GM12864 (cell line): ENCODE results near the gene SUSD4.

ENCODE experiments used
- DNase-seq: peaks from one replicate; pipeline ENCODE4 v3.0.0-alpha.2; 2011; ENCODE audit warnings: low read depth
- H3K4me3 ChIP-seq: 2 replicates; pipeline ENCODE4 v1.5.1; 2011; ENCODE audit warnings: mild to moderate bottlenecking, low read depth, low read length, control low read depth
- TF ChIP-seq, protein P1 (sequence below): IDR thresholded peaks from 2 replicates; pipeline ENCODE4 v1.5.1; 2011; ENCODE audit warnings: low read depth, mild to moderate bottlenecking, moderate library complexity, low read length, control low read depth, inconsistent platforms; ENCODE audit errors: missing control alignments

SUSD4 gene

DNA sequence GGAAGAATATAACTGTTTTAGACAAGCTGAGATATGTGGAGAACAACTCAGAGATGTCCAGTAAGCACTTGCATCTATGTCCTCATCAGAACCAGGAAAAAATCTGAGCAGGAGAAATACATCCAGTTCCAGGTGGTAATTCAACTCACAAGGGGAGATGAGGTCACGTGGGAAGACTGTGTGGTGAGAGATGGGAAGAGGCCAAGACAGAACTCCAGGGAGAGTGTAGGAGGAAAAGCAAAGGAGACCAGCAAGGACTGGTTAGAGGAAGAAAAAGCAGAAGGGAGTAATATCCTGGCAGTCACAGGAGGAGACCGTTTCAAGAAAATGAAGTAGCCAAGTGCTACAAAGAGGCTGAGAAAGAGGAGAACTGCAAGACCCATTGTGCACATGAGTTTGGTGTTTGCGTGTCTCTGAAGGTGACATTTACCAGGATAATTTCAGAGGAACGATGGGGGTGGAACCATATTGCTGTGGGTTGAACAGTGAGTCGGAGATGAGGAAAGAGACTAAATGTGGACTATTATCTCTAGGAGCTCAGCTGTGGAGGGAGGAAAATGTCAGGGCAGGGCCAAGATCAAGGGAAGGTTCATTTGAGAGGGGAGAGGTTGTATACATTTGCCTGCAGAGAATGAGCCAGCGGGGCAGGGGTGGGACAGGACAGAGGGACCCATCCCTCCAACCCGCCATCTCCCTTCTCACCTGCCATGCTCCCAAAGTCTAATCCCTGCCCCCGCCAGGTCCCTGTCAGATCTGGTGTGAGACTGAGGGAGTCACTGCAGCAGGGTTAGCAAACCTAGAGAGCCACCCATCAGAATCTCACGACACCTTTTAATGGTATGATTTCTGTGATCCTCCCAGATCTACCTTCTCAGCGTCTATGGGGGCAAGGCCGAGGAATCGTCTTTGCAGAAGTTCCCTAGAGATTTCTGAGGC lies 24.9 kb downstream of the SUSD4 start:
- TF ChIP-seq, protein P1, sequence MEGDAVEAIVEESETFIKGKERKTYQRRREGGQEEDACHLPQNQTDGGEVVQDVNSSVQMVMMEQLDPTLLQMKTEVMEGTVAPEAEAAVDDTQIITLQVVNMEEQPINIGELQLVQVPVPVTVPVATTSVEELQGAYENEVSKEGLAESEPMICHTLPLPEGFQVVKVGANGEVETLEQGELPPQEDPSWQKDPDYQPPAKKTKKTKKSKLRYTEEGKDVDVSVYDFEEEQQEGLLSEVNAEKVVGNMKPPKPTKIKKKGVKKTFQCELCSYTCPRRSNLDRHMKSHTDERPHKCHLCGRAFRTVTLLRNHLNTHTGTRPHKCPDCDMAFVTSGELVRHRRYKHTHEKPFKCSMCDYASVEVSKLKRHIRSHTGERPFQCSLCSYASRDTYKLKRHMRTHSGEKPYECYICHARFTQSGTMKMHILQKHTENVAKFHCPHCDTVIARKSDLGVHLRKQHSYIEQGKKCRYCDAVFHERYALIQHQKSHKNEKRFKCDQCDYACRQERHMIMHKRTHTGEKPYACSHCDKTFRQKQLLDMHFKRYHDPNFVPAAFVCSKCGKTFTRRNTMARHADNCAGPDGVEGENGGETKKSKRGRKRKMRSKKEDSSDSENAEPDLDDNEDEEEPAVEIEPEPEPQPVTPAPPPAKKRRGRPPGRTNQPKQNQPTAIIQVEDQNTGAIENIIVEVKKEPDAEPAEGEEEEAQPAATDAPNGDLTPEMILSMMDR, result no peak
- no peak for DNase-seq
- H3K4me3 ChIP-seq, result no peak overlapping the region

DNA sequence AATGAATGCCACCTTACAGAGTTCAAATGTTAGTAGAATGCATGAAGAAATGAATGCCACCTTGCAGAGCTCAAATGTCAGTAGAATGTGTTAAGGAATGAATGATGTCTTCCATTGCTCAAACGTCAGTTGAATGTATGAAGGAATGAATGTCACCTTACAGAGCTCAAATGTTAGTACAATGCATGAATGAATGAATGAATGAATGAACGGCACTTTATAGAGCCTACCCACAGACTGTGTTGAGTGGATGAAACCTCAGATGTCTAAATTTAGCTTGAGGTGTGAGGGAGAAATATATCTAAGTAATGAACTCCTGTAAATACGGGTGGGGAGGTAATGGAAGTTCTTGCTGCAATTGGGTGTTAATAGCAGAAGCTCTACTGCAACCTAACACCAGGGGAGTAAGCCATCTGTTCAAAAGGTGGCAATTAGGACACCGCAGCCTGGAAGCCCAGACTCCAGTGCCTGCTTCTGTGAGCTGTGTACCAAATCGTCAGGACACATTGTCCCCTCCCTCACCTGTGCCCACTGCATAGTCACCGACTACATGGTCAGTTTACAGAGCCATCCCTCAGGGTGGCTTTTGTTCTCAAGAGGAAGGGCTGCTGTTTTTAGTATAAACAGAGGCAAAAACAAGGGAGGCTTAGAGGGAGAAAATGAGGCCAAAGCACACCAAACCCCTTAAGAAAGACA lies 26.7 kb downstream of the SUSD4 start:
- no peak overlapping the region for H3K4me3 ChIP-seq
- TF ChIP-seq, protein P1, result no peak
- no peak for DNase-seq

DNA sequence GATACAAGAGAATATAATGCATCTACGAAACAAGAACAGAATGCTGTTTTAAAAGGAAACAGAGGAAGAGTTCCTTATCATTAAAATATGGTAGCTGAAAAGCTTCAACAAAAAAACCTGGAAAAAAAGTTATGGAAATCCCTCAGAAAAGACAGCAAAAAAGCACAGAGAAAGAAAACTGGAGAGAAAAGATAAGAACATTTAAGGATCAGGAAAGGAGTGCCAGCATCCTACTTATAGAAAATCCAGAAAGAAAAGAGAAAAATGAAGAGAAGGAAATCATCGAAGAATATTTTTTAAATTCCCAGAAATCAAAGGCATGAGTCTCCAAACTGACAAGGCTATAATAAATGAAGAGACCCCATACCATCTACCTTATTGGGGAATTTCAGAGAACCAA lies 29.8 kb downstream of the SUSD4 start:
- TF ChIP-seq, protein P1, result no peak
- no peak overlapping the region for H3K4me3 ChIP-seq

DNA sequence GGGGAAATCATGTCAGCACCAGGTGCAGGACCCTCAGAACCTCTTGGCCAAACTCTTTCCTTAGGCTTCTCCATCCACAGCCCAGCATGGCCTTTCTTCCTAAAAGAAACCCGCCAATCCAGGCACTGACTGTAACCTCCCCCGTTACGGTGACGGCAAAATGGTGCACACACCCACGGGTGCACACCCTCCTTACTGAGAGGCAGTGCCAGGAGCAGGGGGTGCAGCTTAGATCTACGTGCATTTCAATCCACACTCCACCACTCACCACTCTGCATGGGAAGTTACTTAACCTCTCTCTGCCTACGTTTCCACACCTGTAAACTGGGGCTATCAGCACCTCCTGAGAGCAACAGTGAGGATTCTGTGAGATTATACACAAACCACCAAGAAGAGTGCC lies 31.0 kb downstream of the SUSD4 start:
- TF ChIP-seq, protein P1, result no peak

More for the DNA sequence above, 29.8 kb downstream of the SUSD4 start:
- no peak for DNase-seq

DNA sequence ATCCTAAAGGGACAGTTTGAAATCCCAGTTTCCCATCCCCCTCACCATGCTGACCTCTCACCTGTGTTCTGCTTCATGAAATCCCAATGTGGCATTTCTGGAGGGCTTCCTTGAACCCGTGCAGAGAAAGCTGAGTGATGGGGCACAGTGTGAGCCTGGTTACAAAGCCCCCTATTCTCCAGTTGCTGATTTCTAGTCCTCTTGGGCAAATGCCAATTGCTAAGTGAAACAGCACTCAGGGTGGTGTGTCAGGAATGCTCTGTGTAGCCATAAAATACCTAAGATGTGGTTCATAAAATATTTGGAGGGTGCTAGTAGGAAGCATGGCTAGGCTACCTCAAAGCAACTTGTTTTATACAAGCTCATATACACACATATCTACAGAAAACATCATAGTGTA lies 32.0 kb downstream of the SUSD4 start:
- TF ChIP-seq, protein P1, result no peak
- no peak overlapping the region for H3K4me3 ChIP-seq
- no peak for DNase-seq

More for the DNA sequence above, 31.0 kb downstream of the SUSD4 start:
- DNase-seq, result no peak
- H3K4me3 ChIP-seq, result no peak overlapping the region

DNA sequence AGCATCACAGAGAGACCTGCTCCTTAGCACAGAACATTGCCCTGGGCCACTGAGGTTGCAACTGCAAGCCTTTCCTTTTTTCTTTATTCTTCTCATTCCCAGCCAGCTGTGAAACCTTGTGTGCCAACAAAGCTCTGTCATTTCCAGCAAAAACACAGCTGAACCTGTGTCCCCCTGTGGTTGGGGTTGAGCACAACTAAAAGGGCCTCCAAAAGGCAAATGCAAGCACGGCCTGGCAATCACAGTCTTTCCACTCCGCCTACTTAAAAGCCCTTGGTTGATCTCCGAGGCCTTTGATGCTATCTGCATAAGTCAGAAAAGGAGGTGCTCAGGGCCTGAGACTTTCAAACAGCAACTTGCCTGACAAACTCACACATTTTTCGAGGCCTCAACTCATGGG lies 32.7 kb downstream of the SUSD4 start:
- no peak overlapping the region for H3K4me3 ChIP-seq
- TF ChIP-seq, protein P1, result no peak
- DNase-seq, result no peak
